A549 (cell line): ENCODE measurements around the gene SCD. TPM values are rescaled to one million over a fixed set of nuclear protein-coding genes. Genes with fewer than 3 reads are reported as not detected.
A peak's percentile ranks its signal among the peaks of the same experiment; 100 is the strongest.

Source experiments
- ATAC-seq, 2 experiments: fragments of 200-7000 bp in 1 of 2; fragments of >200 bp in 1 of 2; cut with Nextera tagmentation in 1 of 2; cut with Tn5 transposase in 1 of 2; 3 replicates each; pipeline versions ENCODE4 v1.8.0 to v1.9.1; 2018 to 2020; ENCODE audit warnings: mild to moderate bottlenecking in 1 of 2, moderate library complexity in 1 of 2
- CTCF ChIA-PET: fragments of 300-600 bp; sonication (Branson Sonifier 250); formaldehyde crosslinking; extraction: SDS; loops from one replicate; lab custom pipeline; 2021; ENCODE audit warnings: antibody characterized with exemption, inconsistent platforms; lab: Yijun Ruan, JAX
- POLR2A ChIA-PET: fragments of 350-600 bp; formaldehyde crosslinking; extraction: SDS; loops from one replicate; lab custom pipeline; 2021; ENCODE audit warnings: antibody characterized with exemption, inconsistent platforms; lab: Yijun Ruan, JAX
- DNase-seq, 2 experiments: peaks; one replicate each; pipeline versions ENCODE4 v3.0.0 to v3.0.0-alpha.2; 2011 to 2016; ENCODE audit warnings: low read depth in 1 of 2, low spot score in 1 of 2
- FAIRE-seq: peaks from 2 replicates; lab custom pipeline; 2011; peaks lifted over from hg19 to GRCh38; lab: Jason Lieb, UNC
- H3K27ac ChIP-seq, 2 experiments: fragments of >200 bp; sonication (Bioruptor Twin); formaldehyde crosslinking; 3 replicates each; pipeline ENCODE4 v1.5.1; 2016 to 2017
- H3K4me1 ChIP-seq: fragments of >200 bp; sonication (Bioruptor Twin); formaldehyde crosslinking; 3 replicates; pipeline ENCODE4 v1.6.1; 2016
- H3K4me2 ChIP-seq: fragments of >200 bp; sonication (Bioruptor Twin); formaldehyde crosslinking; 3 replicates; pipeline ENCODE4 v1.6.1; 2016
- H3K4me3 ChIP-seq: fragments of >200 bp; sonication (Bioruptor Twin); formaldehyde crosslinking; 3 replicates; pipeline ENCODE4 v1.5.1; 2016
- H3K9me3 ChIP-seq: fragments of >200 bp; sonication (Bioruptor Twin); formaldehyde crosslinking; 3 replicates; pipeline ENCODE4 v1.6.1; 2016
- CHD4 ChIP-seq: fragments of 200-600 bp; sonication (generic); IDR thresholded peaks from 2 replicates; pipeline ENCODE4 v1.6.1; 2016; ENCODE audit warnings: antibody characterized with exemption, mild to moderate bottlenecking, borderline replicate concordance
- JUN ChIP-seq, 2 experiments: fragments of >200 bp; sonication (Bioruptor Twin); formaldehyde crosslinking; IDR thresholded peaks; 2 replicates in 1 of 2; 3 replicates in 1 of 2; pipeline ENCODE4 v1.6.1; 2016 to 2017
- MAZ ChIP-seq: fragments of 150-350 bp; IDR thresholded peaks from 2 replicates; pipeline ENCODE4 v1.6.1; 2014; ENCODE audit warnings: antibody characterized with exemption, low read depth, low read length, borderline replicate concordance
- NR3C1 ChIP-seq: fragments of >200 bp; sonication (Bioruptor Twin); formaldehyde crosslinking; IDR thresholded peaks from 3 replicates; pipeline ENCODE4 v1.6.1; 2017
- RAD21 ChIP-seq, 2 experiments: fragments of >200 bp in 1 of 2; sonication (Bioruptor Twin) in 1 of 2; formaldehyde crosslinking in 1 of 2; IDR thresholded peaks in 1 of 2; conservative IDR thresholded peaks in 1 of 2; 2 replicates in 1 of 2; 3 replicates in 1 of 2; pipeline ENCODE4 v1.6.1; 2012 to 2018; ENCODE audit warnings: inconsistent platforms in 1 of 2
- RCOR1 ChIP-seq: fragments of 150-350 bp; IDR thresholded peaks from 2 replicates; pipeline ENCODE4 v1.6.1; 2014; ENCODE audit warnings: antibody characterized with exemption, low read length, low read depth
- RFX5 ChIP-seq: fragments of 450-650 bp; IDR thresholded peaks from 2 replicates; pipeline ENCODE4 v1.7.1; 2014; ENCODE audit warnings: antibody characterized with exemption, mild to moderate bottlenecking, moderate library complexity
- SMC3 ChIP-seq: fragments of >200 bp; sonication (Bioruptor Twin); formaldehyde crosslinking; IDR thresholded peaks from 3 replicates; pipeline ENCODE4 v1.6.1; 2018; ENCODE audit warnings: inconsistent platforms
- ZFP36 ChIP-seq: fragments of 450-650 bp; IDR thresholded peaks from 2 replicates; pipeline ENCODE4 v1.6.1; 2014; ENCODE audit warnings: borderline replicate concordance; ENCODE audit not compliant: partially characterized antibody
- WGBS: methylation state at CpG from one replicate; pipeline ENCODE4 v1.1.6; 2017; ENCODE audit errors: missing lambda C conversion rate; 5-methylcytosine and 5-hydroxymethylcytosine counted together
- polyA plus RNA-seq, 4 experiments: library from polyadenylated mRNA; depleted of rRNA in 3 of 4; stranded (reverse); fragments of >200 nt; fragmentation: RNase III in 1 of 4; extraction: RNeasy Plus Mini Kit Qiagen cat#74134 plus additional on column Dnase treatment in 1 of 4; gene quantifications; 2 replicates in 3 of 4; 3 replicates in 1 of 4; pipeline ENCODE4 v1.2.3, GENCODE V29; 2011 to 2017
- TF ChIP-seq, protein P1 (sequence below): fragments of 250-450 bp; sonication (Bioruptor Pico); IDR thresholded peaks from 2 replicates; pipeline ENCODE4 v1.5.0; 2021; ENCODE audit warnings: mild to moderate bottlenecking, moderate library complexity, borderline replicate concordance
- TF ChIP-seq, protein P2 (sequence below): IDR thresholded peaks from 2 replicates; pipeline ENCODE4 v1.6.1; 2012
- TF ChIP-seq, protein P3 (sequence below): fragments of >200 bp; sonication (Bioruptor Twin); formaldehyde crosslinking; IDR thresholded peaks from 3 replicates; pipeline ENCODE4 v1.5.1; 2016

Gene SCD
- polyA plus RNA-seq, 2 of the 4 experiments (the other 2 are of a cell fraction): 348 to 496 TPM

DNA sequence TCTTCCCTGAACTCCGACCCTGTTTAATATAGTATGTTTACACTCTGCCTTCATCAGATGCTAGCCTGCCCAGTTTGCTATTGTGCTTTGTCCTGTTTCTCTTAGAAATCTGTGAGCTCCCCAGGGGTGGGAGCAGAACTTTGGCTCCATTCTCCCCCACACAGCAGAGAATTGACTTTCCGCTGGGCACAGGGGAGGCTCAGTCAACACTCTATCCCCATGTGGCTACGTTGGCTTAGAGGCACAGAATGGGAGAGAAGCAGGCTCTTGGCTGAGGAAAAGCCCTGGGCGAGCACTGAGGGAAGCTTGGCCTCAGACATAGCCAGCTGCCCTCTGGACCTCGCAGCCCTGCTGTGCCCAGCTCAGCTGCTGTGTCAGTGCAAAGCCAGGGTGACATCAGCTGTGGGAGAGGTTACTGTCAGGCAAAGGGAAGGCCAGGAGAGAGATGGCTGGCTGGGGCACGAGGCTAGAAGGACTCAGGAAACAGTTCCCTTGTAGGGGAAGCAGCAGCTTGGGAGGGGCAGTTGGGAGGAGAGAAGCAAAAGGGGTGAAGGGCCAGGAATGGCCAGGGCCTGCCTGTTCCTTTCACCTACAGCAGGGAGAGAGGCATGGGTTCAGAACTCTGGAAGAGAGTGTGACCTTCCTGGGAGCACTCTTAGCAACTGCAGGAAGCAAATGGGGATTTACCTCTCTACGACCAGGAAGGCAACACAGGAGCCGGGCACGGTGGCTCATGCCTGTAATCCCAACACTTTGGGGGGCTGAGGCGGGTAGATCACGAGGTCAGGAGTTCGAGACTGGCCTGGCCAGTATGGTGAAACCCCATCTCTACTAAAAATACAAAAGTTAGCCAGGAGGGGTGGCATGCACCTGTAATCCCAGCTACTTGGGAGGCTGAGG, 5.8 kb upstream of the SCD start:
- no peak for DNase-seq
- CTCF ChIA-PET: interaction anchor here (0.6 to 28.5 kb wide), 28 partner anchors 9 to 187 kb away, joined by 3 to 534 read pairs (median 4); partner anchors contain the start of genes PKD2L1, SCD and SEC31B
- Histone ChIP-seq H3K27ac (peak overlapping the region; percentile 58 to 82), H3K4me1 (peaks cover 44% of the 10 kb centered on the region), H3K4me2 (peak overlapping the region; percentile 17), H3K4me3 (no peak overlapping the region), H3K9me3 (no peaks in the 10 kb centered on the region)
- 70% methylated on average over 10 of the region's 12 CpGs for WGBS
- no peak for FAIRE-seq
- TF ChIP-seq, protein P1, sequence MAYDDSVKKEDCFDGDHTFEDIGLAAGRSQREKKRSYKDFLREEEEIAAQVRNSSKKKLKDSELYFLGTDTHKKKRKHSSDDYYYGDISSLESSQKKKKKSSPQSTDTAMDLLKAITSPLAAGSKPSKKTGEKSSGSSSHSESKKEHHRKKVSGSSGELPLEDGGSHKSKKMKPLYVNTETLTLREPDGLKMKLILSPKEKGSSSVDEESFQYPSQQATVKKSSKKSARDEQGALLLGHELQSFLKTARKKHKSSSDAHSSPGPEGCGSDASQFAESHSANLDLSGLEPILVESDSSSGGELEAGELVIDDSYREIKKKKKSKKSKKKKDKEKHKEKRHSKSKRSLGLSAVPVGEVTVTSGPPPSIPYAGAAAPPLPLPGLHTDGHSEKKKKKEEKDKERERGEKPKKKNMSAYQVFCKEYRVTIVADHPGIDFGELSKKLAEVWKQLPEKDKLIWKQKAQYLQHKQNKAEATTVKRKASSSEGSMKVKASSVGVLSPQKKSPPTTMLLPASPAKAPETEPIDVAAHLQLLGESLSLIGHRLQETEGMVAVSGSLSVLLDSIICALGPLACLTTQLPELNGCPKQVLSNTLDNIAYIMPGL: no peak
- TF ChIP-seq ZFP36: no peak
- TF ChIP-seq RFX5: no peak
- POLR2A ChIA-PET: interaction anchor here (3.4 kb wide), 1 partner anchor 33 kb away, joined by 17 read pairs; no protein-coding TSS in a partner anchor
- no peak; a peak in 1 of 6 replicates for ATAC-seq

DNA sequence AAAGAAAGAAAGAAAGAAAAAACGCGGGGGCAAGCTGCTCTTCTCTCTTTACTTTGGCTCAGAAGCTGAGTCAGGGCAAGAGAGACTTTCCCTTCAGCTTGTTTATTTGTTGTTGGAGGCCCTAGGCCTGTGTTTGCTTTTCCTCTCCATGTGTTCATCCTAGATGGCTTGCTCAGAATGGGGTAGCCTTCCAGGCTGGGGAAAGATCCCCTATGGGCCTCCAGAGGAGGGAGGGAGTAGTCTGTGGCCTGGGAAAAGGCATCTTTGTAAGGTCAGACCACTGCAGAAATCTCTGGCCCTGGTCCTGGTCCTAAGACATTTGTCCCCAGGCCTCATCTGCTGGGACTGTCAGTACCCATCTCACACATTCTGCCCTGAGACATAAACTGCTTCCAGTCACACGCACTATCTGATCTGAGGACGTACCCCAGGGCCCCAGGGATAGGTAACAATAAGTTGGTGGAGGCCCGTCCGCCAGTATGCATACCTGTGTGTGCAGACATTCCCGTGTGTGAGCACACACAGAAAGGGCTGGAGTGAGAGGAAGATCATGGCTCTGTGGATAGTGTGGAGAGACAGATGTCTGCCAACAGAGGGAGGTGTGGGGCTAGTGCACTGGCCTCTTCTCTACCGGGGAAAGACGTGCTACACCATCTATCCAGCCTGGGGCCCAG, 4.9 kb upstream of the SCD start:
- ChIA-PET CTCF (interaction anchor here (0.6 to 28.5 kb wide), 42 partner anchors 8 to 256 kb away, joined by 3 to 534 read pairs (median 4); partner anchors contain the start of genes PKD2L1, SCD and SEC31B), POLR2A (interaction anchor here (0.6 to 3.4 kb wide), 2 partner anchors 32 to 38 kb away, joined by 3 to 17 read pairs; no protein-coding TSS in a partner anchor)
- FAIRE-seq (no peak), ATAC-seq (peak; percentile 68 to 77), DNase-seq (peak; percentile 82 to 94)
- Histone ChIP-seq H3K4me2 (peak overlapping the region; percentile 17; the same call in 2 of the 3 replicates), H3K27ac (peak overlapping the region; percentile 58 to 82), H3K4me3 (no peak overlapping the region), H3K4me1 (peaks cover 44% of the 10 kb centered on the region), H3K9me3 (no peaks in the 10 kb centered on the region)
- WGBS: 11% methylated on average over 5 of the region's 9 CpGs
- TF ChIP-seq RAD21 (conservative IDR thresholded peaks at IDR 0.05 in 1 of 2, IDR thresholded peaks at IDR 0.05 in 1 of 2) (peak; percentile 92 to 94), JUN (IDR thresholded peaks at IDR 0.05) (0 out of 5 replicates have a peak, but pooled peaks of 1 of the 2 experiments have one; percentile 8), MAZ (no peak), CHD4 (no peak), SMC3 (peak; percentile 95), RCOR1 (no peak)
- TF ChIP-seq, protein P2, sequence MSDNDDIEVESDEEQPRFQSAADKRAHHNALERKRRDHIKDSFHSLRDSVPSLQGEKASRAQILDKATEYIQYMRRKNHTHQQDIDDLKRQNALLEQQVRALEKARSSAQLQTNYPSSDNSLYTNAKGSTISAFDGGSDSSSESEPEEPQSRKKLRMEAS: peak; percentile 38; the same call in 1 of the 2 replicates
- TF ChIP-seq, protein P3, sequence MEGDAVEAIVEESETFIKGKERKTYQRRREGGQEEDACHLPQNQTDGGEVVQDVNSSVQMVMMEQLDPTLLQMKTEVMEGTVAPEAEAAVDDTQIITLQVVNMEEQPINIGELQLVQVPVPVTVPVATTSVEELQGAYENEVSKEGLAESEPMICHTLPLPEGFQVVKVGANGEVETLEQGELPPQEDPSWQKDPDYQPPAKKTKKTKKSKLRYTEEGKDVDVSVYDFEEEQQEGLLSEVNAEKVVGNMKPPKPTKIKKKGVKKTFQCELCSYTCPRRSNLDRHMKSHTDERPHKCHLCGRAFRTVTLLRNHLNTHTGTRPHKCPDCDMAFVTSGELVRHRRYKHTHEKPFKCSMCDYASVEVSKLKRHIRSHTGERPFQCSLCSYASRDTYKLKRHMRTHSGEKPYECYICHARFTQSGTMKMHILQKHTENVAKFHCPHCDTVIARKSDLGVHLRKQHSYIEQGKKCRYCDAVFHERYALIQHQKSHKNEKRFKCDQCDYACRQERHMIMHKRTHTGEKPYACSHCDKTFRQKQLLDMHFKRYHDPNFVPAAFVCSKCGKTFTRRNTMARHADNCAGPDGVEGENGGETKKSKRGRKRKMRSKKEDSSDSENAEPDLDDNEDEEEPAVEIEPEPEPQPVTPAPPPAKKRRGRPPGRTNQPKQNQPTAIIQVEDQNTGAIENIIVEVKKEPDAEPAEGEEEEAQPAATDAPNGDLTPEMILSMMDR: peak; percentile 79
- TF ChIP-seq, protein P1: no peak

DNA sequence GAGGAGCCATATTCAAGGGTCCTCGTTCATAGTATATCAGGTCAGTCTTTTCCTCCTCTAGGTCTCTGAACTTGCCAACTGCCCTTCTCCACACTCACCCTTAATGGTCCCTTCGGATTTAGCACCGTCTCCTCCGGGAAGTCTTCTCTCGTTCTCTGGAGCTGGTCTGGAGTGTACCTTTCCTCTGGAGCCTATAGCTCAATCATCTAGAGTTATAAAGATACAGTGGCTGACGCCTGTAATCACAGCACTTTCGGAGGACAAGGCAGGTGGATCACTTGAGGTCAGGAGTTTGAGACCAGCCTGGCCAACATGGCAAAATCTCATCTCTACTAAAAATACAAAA, 4.4 kb upstream of the SCD start:
- peaks cover 44% of the 10 kb centered on the region for H3K4me1 ChIP-seq
- 0 out of 3 replicates have a peak overlapping the region, but pooled peaks have one; percentile 10 for H3K4me2 ChIP-seq
- WGBS: 71% methylated on average over 7 of the region's 7 CpGs
- no peak for FAIRE-seq
- CTCF ChIA-PET: interaction anchor here (0.6 to 28.5 kb wide), 31 partner anchors 8 to 182 kb away, joined by 3 to 534 read pairs (median 4); partner anchors contain the start of genes PKD2L1, SCD and SEC31B
- no peak for ATAC-seq
- H3K4me3 ChIP-seq: no peak overlapping the region
- peak overlapping the region; percentile 32 to 82; a peak in 5 of 6 replicates for H3K27ac ChIP-seq
- no peak for DNase-seq
- POLR2A ChIA-PET: interaction anchor here (0.6 to 3.4 kb wide), 2 partner anchors 31 to 38 kb away, joined by 3 to 17 read pairs; no protein-coding TSS in a partner anchor
- H3K9me3 ChIP-seq: no peaks in the 10 kb centered on the region
- 0 out of 5 replicates have a peak, but pooled peaks of 1 of the 2 experiments have one; percentile 19 for TF ChIP-seq RAD21 (conservative IDR thresholded peaks at IDR 0.05 in 1 of 2, IDR thresholded peaks at IDR 0.05 in 1 of 2)
- no peak for TF ChIP-seq NR3C1
- TF ChIP-seq, all 56 proteins: peak for 1
